Effector memory CD8-positive, alpha-beta T cell (primary cell): Measurements from ENCODE around the gene ACSS2.

Experiments
- ATAC-seq: fragments of 150-1000 bp; cut with Tn5 transposase; replicated peaks from 2 replicates; pipeline ENCODE4 v1.10.0; 2021; ENCODE audit warnings: mild to moderate bottlenecking, moderate library complexity
- DNase-seq, 3 experiments: peaks; one replicate each; pipeline ENCODE4 v3.0.0; 2021
- H3K27ac Mint-ChIP-seq, 2 donors: one replicate each; pipeline ENCODE4 v1.8.0; 2022; ENCODE audit warnings: mild to moderate bottlenecking in 2 of 2, mixed read lengths in 2 of 2, moderate library complexity in 2 of 2
- H3K27me3 Mint-ChIP-seq, 2 donors: one replicate each; pipeline ENCODE4 v1.8.0; 2022; ENCODE audit warnings: mixed read lengths in 2 of 2
- H3K36me3 Mint-ChIP-seq: one replicate; pipeline ENCODE4 v1.8.0; 2022; ENCODE audit warnings: mild to moderate bottlenecking, moderate library complexity, mixed read lengths; ENCODE audit not compliant: insufficient read depth
- H3K4me1 Mint-ChIP-seq, 2 donors: one replicate each; pipeline ENCODE4 v1.8.0; 2022; ENCODE audit warnings: low read depth in 2 of 2, mixed read lengths in 2 of 2
- H3K4me3 Mint-ChIP-seq, 2 donors: one replicate each; pipeline ENCODE4 v1.8.0; 2022; ENCODE audit warnings: mild to moderate bottlenecking in 2 of 2, mixed read lengths in 2 of 2, moderate library complexity in 2 of 2
- H3K9me3 Mint-ChIP-seq, 2 donors: one replicate each; pipeline ENCODE4 v1.8.0; 2022; ENCODE audit warnings: mixed read lengths in 2 of 2
- total RNA-seq, 9 experiments: gene quantifications; one replicate each; lab custom pipeline; 2026; lab: John Stamatoyannopoulos, UW

The ACSS2 gene, protein sequence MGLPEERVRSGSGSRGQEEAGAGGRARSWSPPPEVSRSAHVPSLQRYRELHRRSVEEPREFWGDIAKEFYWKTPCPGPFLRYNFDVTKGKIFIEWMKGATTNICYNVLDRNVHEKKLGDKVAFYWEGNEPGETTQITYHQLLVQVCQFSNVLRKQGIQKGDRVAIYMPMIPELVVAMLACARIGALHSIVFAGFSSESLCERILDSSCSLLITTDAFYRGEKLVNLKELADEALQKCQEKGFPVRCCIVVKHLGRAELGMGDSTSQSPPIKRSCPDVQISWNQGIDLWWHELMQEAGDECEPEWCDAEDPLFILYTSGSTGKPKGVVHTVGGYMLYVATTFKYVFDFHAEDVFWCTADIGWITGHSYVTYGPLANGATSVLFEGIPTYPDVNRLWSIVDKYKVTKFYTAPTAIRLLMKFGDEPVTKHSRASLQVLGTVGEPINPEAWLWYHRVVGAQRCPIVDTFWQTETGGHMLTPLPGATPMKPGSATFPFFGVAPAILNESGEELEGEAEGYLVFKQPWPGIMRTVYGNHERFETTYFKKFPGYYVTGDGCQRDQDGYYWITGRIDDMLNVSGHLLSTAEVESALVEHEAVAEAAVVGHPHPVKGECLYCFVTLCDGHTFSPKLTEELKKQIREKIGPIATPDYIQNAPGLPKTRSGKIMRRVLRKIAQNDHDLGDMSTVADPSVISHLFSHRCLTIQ
- total RNA-seq, result 4.3 to 15.0 (median 6.7) reads per million in 9 experiments

DNA sequence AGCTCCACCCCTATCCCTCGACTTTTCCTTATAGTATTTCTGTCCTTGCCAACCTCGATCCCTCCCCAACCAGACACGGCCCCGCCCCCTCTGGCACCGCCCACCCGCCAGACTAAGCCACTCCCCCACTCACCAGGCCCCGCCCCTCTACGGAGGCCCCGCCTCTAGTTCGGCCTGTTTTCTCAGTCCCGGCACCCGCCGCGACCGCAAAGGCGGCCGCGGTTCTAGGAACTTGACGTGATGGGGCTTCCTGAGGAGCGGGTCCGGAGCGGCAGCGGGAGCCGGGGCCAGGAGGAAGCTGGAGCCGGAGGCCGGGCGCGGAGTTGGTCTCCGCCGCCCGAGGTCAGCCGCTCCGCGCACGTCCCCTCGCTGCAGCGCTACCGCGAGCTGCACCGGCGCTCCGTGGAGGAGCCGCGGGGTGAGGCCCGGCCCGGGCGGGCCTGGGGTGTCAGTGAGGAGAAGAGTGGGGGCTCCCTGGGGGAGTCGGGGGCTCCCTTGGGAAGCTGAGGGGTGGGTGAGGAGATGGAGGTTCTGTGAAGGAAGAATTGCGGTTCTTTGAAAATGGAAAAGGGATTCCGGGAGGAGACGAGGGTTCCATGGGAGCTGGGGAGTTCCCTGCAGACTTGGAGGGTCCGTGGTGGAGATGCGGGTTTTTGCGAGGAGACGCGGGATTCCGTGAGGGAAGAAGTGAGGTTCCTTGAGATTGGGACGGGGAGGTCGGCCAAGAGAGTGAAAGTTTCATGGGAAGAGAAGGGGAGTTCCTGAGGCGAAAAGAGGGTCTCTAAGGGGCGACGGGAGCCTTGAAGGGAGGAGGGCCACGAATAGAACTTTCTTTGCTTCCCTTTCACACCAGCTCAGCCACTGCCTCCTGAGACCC lies at the start of gene ACSS2:
Gene ACSS2, plus strand, starts transcription at position 207 of the 877 bp plus-strand sequence. Its CDS starts 34 bp downstream, at position 241.
- H3K4me1 Mint-ChIP-seq, result peaks cover 31 to 46% of the 10 kb centered on the region in 2 donors
- DNase-seq (peak; percentile 88 to 93 (median 91)), ATAC-seq (peak; percentile 72)
- H3K27me3 Mint-ChIP-seq, result no peaks in the 10 kb centered on the region
- peak within 1 kb of the TSS; percentile 39 to 85 for H3K27ac Mint-ChIP-seq
- no peaks in the 10 kb centered on the region for H3K9me3 Mint-ChIP-seq
- peaks cover 4% of the 10 kb centered on the region for H3K36me3 Mint-ChIP-seq
- peak within 1 kb of the TSS; percentile 79 to 89 for H3K4me3 Mint-ChIP-seq

DNA sequence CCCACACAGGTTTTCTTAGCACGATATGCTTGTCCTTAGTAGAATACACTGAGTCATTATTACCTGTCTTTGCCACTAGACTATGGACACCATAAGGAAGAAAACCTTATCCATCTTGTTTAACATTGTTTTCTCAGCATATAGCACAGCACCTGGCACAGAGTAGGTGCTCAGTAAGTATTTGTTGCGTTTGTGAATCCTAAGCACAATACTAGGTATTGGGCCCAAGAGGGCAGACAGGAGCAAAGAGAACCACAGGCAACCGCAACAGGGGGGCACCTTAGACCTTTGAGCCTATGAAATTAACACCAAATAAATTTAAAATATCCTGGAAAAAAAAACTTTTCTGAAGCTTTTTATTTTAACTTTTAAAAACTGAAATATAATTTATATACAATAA lies 47.2 kb upstream of the ACSS2 start:
- H3K4me1 Mint-ChIP-seq, result peaks cover 12 to 14% of the 10 kb centered on the region in 2 donors
- no peak overlapping the region for H3K4me3 Mint-ChIP-seq
- ATAC-seq (no peak), DNase-seq (no peak)
- H3K27me3 Mint-ChIP-seq, result peaks cover 5 to 22% of the 10 kb centered on the region in 2 donors
- H3K36me3 Mint-ChIP-seq, result peaks cover 11% of the 10 kb centered on the region
- no peak overlapping the region for H3K27ac Mint-ChIP-seq
- no peaks in the 10 kb centered on the region for H3K9me3 Mint-ChIP-seq

DNA sequence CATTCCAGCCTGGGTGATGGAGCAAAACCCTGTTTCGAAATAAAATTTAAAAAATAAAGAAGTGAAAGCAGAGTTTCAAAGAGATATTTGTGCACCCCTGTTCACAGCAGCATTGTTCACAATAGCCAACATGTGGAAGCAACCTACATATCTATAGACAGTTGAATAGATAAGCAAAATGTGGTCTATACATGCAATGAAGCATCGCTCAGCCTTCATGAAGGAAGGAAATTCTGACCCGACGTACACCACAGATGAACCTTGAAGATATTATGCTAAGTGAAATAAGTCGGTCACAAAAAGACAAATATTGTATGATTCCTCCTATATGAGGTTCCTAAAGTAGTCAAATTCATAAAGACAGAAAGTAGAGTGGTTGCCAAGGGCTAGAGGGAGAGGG lies 44.5 kb upstream of the ACSS2 start:
- Mint-ChIP-seq H3K4me1 (peaks cover 4% of the 10 kb centered on the region in 2 donors), H3K9me3 (no peaks in the 10 kb centered on the region)
- ATAC-seq, result no peak

DNA sequence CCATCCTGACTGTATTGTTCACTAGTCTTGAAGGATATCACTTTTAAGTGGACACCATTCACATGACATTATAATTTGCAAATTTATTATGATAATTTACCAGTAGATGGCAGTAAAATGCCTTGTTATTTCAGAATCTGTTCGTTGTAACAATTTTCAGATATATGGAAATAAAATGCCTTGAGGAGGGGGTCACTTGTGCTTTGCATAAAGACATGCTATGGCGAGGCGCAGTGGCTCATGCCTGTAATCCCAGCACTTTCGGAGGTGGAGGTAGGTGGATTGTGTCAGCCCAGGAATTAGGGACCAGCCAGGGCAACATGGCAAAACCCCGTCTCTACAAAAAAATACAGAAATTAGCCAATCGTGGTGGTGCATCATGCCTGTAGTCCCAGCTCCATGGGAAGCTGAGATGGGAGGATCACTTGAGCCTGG lies 41.9 kb upstream of the ACSS2 start:
- Mint-ChIP-seq H3K4me1 (peaks cover 4% of the 10 kb centered on the region in 2 donors), H3K36me3 (no peaks in the 10 kb centered on the region), H3K9me3 (no peaks in the 10 kb centered on the region), H3K4me3 (no peak overlapping the region), H3K27ac (no peak overlapping the region), H3K27me3 (peaks cover 12 to 27% of the 10 kb centered on the region in 2 donors)
- ATAC-seq, result peak; percentile 54
- DNase-seq, result no peak

More for the DNA sequence above, 44.5 kb upstream of the ACSS2 start:
- H3K27ac Mint-ChIP-seq, result no peak overlapping the region
- no peaks in the 10 kb centered on the region for H3K36me3 Mint-ChIP-seq
- no peak for DNase-seq
- peaks cover 12 to 27% of the 10 kb centered on the region in 2 donors for H3K27me3 Mint-ChIP-seq
- H3K4me3 Mint-ChIP-seq, result no peak overlapping the region

DNA sequence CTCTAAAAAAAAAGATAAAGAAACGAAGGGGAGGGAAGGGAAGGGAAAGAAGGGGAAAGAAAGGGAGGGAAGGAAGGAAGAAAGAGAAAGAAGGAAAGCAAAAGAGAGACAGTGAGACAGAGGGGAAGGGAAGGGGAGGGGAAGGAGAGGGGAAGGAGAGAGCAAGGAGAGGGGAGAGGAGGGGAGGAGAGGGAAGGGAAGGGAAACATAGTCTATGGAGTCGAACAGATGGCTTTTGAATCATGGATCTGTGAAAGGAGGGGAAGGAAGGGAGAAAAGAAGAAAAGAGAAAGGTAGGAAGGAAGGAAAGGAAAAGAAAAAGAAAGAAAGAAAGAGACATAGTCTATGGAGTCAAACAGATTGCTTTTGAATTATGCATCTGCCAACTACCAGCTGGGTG lies 34.3 kb upstream of the ACSS2 start:
- Mint-ChIP-seq H3K9me3 (no peaks in the 10 kb centered on the region), H3K4me3 (no peak overlapping the region), H3K36me3 (no peaks in the 10 kb centered on the region), H3K4me1 (no peaks in the 10 kb centered on the region), H3K27ac (no peak overlapping the region), H3K27me3 (peaks cover 6 to 26% of the 10 kb centered on the region in 2 donors)
- DNase-seq, result no peak
- ATAC-seq, result no peak

DNA sequence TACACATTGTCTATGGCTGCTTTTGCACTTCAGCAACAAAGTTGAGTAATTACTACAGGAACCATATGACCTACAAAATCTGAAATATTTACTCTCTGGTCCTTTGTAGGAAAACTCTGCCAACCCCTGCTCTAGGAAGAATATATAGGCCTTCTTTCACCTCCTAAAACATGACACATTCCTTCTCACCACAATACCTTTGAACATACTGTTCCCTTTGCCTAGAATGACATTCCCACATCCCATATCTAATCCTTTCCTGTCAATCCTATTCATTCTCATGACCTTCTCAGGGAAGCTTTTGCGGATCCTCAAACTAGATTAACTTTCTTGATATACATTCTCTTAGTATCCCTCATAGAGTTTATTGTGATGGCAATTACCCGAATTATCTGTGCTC lies 33.0 kb upstream of the ACSS2 start:
- no peaks in the 10 kb centered on the region for H3K4me1 Mint-ChIP-seq
- ATAC-seq, result no peak
- H3K27me3 Mint-ChIP-seq, result peaks cover 6 to 26% of the 10 kb centered on the region in 2 donors
- no peaks in the 10 kb centered on the region for H3K9me3 Mint-ChIP-seq
- no peaks in the 10 kb centered on the region for H3K36me3 Mint-ChIP-seq
- H3K27ac Mint-ChIP-seq, result no peak overlapping the region
- H3K4me3 Mint-ChIP-seq, result no peak overlapping the region
- DNase-seq, result no peak

DNA sequence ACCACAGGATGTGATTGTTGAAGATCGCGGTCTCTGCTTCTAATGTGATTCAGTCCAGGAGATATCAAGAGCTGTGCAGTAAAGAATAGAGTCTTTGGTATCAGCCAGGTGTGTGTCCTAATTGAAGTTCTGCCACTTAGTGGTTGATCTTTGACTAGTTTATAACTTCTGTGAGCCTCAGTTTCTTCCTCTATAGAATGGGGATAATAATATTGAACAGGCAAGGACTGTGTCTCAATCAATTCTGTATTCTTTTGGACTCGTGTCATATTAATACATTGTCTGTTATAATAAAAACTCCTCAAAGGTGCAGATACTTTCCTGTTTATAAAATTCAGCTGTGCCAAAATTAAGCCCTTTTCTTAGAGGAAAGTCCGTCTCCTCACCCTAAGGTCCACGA lies 27.8 kb upstream of the ACSS2 start:
- Mint-ChIP-seq H3K27me3 (peaks cover 0 to 3% of the 10 kb centered on the region in 2 donors), H3K9me3 (no peaks in the 10 kb centered on the region), H3K27ac (peak overlapping the region in 1 of 2 donors; percentile 51), H3K36me3 (no peaks in the 10 kb centered on the region), H3K4me3 (no peak overlapping the region), H3K4me1 (no peaks in the 10 kb centered on the region)
- ATAC-seq (no peak), DNase-seq (no peak)

DNA sequence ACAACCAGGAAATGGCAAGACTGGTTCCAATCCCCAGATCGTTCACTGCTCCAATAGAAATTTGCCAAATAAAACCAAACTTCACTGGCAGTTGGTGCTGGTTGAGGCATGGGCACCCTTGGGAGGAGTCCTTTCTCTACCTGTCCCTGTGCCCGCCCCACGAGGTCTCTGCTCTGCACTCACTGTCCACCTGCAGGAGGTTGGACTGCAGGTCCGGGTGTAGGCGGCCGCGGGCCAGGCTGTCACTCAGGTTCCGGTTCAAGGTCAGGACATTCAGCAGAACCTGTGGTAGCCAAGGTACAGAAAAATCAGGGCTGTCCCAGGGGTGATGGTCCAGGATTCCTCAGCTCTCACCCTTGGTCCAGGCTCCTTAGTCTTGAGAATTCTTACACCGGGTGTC lies 26.6 kb upstream of the ACSS2 start:
- ATAC-seq (no peak), DNase-seq (no peak)
- Mint-ChIP-seq H3K27me3 (no peaks in the 10 kb centered on the region), H3K9me3 (no peaks in the 10 kb centered on the region), H3K4me3 (no peak overlapping the region), H3K4me1 (no peaks in the 10 kb centered on the region), H3K27ac (no peak overlapping the region), H3K36me3 (no peaks in the 10 kb centered on the region)

DNA sequence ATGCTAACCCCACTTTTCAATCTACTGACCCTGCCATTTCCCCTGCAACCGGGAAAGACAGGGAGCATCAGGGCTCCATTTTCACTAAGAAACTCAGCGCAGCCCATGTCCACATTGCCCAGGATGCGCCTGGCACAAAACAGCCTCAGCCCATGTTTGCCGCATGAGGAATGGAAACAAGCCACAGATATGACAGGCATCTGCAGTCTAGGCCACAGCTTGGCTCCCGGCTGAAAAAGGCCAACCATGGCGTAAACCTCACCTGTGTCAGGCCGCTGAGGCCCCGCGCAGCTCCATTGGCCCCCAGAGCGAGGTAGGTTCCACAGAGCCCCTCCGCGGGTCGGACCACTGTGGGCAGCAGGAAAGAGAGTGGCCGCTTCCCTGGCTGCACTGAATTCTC lies 25.4 kb upstream of the ACSS2 start:
- Mint-ChIP-seq H3K4me3 (no peak overlapping the region), H3K9me3 (no peaks in the 10 kb centered on the region), H3K27ac (no peak overlapping the region), H3K27me3 (no peaks in the 10 kb centered on the region), H3K4me1 (no peaks in the 10 kb centered on the region), H3K36me3 (no peaks in the 10 kb centered on the region)
- DNase-seq (no peak), ATAC-seq (no peak)

DNA sequence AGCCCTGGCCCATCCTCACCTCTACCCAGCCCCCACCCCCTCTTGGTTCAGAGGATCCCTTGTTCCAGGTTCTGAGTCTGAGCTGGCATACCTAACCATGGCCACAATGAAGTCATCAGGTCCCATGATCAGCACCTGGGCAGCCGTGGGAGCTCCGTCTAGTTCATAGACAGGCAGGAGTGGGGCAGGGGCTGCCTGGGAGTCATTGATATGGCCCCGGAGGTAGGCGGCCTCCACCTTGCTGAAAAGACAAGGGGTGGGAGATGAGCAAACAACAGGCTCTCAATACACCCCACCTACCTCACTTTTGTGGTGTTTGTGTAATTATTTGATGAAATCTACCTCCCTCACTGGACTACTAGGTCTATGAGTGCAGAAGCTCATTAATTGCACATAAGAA lies 24.1 kb upstream of the ACSS2 start:
- ATAC-seq, result no peak
- Mint-ChIP-seq H3K9me3 (no peaks in the 10 kb centered on the region), H3K36me3 (no peaks in the 10 kb centered on the region), H3K27me3 (no peaks in the 10 kb centered on the region), H3K4me3 (no peak overlapping the region), H3K4me1 (no peaks in the 10 kb centered on the region), H3K27ac (peak overlapping the region in 1 of 2 donors; percentile 29)
- no peak for DNase-seq

DNA sequence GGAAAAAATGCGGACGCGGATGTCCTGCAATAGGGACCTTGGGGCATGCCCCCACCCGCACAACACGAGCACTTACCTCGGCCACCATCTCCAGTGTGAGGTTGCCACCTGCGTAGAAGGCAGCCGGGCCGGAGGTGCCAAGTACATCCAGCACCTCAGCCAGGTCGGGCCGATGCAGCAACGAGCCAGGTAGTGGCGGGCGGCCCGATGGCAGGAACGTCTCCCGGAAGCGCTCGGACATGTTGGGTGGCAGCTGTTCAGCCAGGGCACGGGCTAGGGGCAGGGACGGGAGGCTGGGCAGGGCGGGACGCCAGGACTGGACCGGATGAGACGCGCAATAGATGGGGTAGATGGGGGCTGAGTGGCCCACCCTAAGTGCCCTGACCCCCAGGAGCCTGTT lies 17.0 kb upstream of the ACSS2 start:
- no peaks in the 10 kb centered on the region for H3K9me3 Mint-ChIP-seq
- ATAC-seq (no peak), DNase-seq (no peak)
- no peak overlapping the region for H3K4me3 Mint-ChIP-seq
- peaks cover 4% of the 10 kb centered on the region for H3K36me3 Mint-ChIP-seq
- H3K27me3 Mint-ChIP-seq, result no peaks in the 10 kb centered on the region
- H3K4me1 Mint-ChIP-seq, result peaks cover 0 to 4% of the 10 kb centered on the region in 2 donors
- no peak overlapping the region for H3K27ac Mint-ChIP-seq

DNA sequence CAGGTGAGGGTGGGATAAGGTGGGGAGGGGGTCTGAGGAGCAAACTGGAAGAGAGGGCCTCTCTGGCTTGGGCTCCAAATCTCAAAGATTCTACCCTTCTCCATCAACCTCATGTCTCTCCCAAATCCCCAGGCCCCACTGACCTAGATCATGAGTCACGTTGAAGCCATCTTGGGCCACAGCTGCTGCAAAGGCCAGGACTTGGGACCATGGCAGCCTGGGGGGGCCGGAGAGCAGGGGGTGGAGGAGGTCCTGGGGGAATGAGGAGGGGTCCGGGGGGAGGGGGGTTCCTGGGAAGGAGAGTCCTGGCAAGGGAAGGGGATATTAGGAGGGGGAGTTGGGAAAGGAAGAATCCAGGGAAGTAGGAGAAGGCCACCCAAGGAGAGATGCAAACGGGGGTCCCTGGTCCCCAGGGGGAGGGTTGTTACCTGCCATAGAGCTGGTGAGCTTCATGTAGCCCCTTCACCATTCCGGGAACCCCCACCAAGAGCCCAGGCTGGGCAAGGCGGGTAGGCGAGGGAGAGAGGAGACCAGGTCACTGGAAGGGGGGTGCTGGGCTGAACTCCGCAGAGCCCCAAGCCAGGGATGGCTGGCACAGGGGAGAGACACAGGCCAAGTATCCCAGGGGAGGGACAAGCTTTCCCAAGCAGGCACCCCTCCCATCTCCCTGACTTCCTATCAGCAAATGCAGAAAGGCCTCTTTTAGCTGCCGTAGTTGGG lies 16.4 kb upstream of the ACSS2 start:
- Mint-ChIP-seq H3K36me3 (peaks cover 4% of the 10 kb centered on the region), H3K27ac (no peak overlapping the region), H3K4me1 (peaks cover 0 to 5% of the 10 kb centered on the region in 2 donors), H3K9me3 (no peaks in the 10 kb centered on the region), H3K27me3 (no peaks in the 10 kb centered on the region), H3K4me3 (no peak overlapping the region)
- ATAC-seq, result no peak
- DNase-seq, result no peak
